GM12801 (cell line): ENCODE measurements around the gene RASSF8.

Experiments used
- TF ChIP-seq, protein P1 (sequence below): IDR thresholded peaks from one replicate; pipeline ENCODE4 v1.5.1; 2011; ENCODE audit warnings: control low read depth; ENCODE audit not compliant: insufficient read length; ENCODE audit errors: extremely low read depth

Gene RASSF8

GRCh38 chr12:25976289-25976688 is 17.8 kb downstream of the RASSF8 start:
- TF ChIP-seq, protein P1, sequence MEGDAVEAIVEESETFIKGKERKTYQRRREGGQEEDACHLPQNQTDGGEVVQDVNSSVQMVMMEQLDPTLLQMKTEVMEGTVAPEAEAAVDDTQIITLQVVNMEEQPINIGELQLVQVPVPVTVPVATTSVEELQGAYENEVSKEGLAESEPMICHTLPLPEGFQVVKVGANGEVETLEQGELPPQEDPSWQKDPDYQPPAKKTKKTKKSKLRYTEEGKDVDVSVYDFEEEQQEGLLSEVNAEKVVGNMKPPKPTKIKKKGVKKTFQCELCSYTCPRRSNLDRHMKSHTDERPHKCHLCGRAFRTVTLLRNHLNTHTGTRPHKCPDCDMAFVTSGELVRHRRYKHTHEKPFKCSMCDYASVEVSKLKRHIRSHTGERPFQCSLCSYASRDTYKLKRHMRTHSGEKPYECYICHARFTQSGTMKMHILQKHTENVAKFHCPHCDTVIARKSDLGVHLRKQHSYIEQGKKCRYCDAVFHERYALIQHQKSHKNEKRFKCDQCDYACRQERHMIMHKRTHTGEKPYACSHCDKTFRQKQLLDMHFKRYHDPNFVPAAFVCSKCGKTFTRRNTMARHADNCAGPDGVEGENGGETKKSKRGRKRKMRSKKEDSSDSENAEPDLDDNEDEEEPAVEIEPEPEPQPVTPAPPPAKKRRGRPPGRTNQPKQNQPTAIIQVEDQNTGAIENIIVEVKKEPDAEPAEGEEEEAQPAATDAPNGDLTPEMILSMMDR = no peak

- TF ChIP-seq, protein P1 = no peak
These were observed 18.6 kb downstream of the RASSF8 start for GRCh38 chr12:25977047-25977446.

DNA sequence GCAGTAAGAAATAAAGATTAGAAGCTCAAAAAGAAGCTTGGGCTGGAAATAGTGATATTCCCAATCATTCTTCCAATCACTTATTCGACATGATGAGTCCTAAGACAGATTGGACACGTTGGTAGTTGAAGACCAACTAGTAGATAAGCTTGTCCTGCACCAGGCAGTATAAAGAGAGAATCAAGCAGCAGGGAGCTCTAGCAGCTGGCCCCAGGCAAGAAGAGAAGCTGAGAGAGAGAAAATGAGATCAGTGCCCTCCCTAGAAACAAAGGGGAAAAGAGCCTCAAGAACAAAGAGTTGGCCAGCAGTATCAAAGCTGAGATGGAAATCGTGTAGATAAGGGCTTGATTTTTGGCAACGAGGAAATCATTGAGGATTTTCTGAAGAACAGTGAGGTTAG is 20.6 kb downstream of the RASSF8 start:
- TF ChIP-seq, protein P1 = no peak

DNA sequence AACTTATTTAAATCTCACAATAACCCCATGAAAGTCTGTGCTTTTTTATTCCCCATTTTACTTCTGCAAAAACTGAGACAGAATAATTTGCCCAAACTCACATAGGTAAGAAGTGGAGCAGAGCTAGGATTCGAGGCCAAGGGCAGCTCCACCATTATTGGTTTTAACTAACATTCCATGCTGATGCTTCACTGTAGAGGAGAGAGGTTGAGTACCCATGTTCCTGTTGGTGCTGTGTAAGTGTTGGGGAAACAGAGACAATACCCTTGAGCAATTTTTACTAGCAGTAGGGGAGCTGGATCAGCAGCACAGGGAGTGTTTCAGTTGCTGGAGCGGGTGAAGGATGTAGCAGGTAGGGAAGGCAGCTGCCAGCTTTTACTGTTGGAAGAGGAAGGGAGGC is 21.1 kb downstream of the RASSF8 start:
- TF ChIP-seq, protein P1 = no peak

DNA sequence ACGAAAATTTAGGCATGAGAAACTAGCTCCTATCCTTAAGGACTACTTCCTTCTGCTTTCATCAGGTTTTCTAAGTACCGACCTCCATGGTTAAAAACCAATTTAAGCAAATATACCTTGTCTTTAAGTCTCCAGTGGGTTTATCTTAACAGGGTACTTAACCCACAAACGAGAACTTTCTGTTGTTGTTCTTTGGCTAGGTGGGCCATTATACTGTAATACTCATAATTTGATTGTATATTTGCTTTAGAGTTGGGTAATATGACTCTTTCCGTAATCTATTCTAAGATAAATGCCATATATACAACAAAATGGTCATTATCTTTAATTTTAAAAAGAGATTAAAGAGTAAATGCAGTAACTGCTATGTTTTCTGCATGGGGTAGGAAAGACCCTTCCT is 21.6 kb downstream of the RASSF8 start:
- TF ChIP-seq, protein P1 = no peak

DNA sequence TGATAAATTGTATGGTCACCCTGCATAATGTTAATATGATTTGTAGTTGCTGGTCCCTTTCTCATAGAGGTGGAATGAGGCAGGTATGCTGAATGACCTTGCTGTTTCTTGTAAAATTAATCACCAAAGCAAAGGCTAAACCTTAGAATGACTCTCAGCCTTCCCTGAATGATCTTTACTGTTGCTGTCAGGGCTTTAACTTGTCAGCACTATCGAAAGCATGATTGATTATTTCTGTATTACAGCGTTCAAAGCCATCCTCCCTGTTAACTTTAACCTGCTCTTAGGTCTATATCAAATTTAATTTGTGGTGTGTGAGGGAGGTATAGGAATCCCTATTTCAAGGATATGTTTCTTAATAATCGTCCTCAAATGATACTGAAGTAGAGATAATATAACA is 23.1 kb downstream of the RASSF8 start:
- TF ChIP-seq, protein P1 = no peak

DNA sequence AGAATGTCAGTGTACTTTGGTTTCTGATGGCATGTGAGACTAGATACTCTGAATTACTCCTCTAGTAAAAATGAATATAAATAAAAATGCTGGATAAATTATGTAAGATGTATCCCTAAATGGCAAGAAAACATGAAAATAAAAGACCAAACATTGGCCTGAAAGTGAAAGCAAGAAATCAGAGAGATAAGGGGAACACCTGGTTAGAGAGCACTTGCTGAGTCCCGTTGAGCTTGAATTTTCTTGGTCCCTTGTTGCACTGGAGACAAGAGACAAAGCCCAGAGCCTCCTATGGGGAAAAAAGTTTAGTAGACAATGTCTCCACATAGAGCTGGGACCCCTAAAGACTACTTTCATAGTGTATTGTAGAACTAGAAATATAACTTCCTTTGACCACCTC is 23.9 kb downstream of the RASSF8 start:
- TF ChIP-seq, protein P1 = no peak

- TF ChIP-seq, protein P1 = no peak
These were observed 25.1 kb downstream of the RASSF8 start for GRCh38 chr12:25983625-25984024.
